HG03139 (cell line): ENCODE results near the gene CCM2.

Source experiments
- ATAC-seq: cut with Tn5 transposase; IDR thresholded peaks from one replicate; pipeline ENCODE4 v1.9.1; 2021; ENCODE audit not compliant: unreplicated experiment

Gene CCM2

DNA sequence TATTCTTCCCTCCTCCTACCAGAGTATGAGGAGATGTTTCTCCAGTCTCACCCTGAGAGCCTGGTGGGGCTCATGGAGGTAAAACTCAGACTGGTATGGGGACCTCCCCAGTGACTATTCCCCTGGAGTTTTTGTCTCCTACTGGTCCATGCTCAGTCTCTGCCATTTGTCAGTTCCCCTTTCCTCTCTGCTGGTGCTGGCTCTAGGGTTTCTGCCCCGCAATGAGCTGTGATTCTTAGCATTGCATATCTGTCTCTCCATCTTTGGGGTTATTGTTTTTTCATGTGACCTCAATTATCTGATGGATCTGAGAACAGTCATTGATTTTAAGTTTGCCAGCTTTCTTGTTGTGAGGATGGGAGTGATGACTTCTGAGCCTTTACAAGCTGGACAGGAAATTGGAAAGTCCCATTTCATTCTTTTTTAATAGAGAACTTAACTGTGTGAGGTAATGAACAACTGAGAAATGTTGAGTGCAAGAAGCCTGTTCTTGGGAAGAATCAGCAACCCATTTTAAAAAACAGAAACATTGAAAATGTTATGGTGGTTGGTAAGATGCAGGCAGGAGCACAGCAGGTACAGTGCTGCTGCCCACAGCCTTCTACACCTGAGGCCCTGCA, 61.9 kb downstream of the CCM2 start:
- ATAC-seq, result no peak

GRCh38 chr7:45064047-45064725, 64.2 kb downstream of the CCM2 start:
- no peak for ATAC-seq

GRCh38 chr7:45065031-45065995, 65.3 kb downstream of the CCM2 start:
- no peak for ATAC-seq

DNA sequence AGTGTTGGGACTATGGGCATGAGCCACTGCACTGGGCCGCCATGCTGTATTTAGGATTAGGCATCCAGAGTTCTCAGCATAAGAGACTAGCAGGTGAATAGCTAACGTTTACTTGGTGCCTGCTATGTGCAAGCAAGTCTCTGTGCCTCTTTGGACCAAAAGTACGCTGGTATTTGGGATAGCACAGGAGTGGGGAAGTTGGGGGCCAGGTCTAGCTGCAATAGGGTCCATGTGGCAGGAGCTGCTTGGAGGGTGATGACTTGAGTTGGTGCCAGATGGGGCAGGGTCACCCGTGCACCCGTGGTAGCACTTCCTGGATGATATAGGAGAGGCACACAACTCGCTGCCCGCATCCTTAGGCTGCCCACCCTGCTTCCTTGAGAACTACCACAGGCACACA, 66.4 kb downstream of the CCM2 start:
- ATAC-seq, result no peak

DNA sequence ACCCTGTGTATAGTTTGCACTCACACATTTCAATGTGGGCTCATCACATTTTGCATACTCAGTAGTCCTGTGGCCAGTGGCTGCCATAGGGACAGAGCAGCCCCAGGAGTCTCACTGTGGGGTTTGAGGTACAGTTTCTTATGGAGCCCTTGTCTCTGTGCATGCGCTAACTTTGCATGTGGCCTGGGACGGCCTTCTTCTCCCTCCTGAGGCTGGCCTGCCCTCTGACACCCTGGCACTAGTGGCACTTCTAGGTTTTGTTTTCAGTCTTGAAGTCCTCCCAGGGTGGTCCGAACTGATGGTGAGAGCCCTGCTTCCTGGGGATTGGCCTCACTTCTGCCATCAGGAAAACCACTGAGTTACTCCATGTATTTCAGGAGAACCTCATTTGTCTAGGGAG, 67.6 kb downstream of the CCM2 start:
- no peak for ATAC-seq

DNA sequence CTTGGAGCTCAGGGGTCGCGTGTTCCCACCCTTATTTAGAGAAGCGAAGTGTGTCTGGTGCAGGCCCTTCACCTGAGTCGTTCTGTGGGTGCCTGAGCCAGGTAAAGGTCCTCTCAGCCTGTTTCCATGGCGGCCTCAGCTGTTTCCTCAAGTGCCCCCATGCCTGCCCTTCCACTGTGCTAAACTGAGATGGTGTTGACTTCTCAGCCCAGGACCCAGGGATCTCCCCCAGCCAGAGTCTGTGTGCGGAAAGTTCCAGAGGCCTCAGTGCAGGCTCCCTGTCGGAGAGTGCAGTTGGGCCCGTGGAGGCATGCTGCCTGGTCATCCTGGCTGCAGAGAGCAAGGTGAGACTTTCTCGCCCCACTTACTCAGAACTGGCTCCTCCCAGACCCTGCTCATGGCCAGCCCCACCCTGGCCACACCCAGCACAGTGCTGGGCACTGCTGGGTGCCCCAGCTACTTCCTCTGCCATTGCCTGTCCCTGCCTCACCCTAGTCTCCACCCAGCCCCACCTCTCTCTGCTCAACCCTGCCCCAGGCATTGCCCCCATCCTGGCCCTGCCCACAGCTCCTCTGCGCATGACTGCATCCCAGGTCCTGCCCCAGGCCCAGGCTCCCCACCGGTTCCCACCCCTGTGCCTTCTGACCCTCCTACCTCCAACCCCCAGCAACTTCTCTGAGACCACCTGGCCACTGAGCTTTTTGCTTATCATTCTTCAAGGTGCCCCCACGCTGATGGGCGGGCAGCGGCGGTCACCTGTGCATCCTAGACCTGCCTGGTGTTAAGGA, 68.4 kb downstream of the CCM2 start:
- ATAC-seq, result no peak

DNA sequence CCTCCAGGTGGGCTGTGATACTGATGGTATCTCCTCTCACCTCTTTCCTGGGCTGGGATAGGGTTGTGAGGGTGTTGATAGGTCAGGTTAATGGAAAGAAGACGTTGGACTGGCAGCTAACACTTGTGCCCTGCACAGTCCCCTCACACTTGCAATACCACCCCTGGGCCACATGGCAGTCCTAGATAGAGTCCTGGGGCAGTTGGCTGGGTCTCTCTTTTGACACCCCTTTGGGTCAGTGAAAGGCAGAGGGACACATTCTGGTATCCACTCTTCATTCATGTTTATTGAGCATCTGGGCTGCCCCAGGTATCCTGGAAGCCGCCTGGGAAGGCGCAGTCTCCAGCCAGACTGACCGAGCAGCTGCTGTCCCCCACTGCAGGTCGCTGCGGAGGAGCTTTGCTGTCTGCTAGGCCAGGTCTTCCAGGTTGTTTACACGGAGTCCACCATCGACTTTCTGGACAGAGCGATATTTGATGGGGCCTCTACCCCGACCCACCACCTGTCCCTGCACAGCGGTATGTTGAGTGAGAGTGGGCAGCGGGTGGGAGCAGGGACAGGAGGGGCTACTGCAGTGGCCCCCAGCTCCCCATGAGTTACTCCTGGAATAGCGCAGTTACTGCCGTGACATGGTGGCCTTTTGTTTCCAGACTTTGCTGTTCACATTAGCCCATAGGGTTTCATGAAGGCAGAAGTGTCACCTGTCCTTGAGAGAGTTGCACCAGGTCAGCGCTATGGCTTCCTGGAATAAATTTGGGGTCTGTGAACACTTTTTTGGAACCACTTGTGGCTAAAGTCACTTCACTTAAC, 69.6 kb downstream of the CCM2 start:
- ATAC-seq, result no peak

- ATAC-seq, result no peak
Measured at GRCh38 chr7:45070254-45070642, 70.2 kb downstream of the CCM2 start.

- no peak for ATAC-seq
Measured at GRCh38 chr7:45071528-45071927, 71.5 kb downstream of the CCM2 start.

DNA sequence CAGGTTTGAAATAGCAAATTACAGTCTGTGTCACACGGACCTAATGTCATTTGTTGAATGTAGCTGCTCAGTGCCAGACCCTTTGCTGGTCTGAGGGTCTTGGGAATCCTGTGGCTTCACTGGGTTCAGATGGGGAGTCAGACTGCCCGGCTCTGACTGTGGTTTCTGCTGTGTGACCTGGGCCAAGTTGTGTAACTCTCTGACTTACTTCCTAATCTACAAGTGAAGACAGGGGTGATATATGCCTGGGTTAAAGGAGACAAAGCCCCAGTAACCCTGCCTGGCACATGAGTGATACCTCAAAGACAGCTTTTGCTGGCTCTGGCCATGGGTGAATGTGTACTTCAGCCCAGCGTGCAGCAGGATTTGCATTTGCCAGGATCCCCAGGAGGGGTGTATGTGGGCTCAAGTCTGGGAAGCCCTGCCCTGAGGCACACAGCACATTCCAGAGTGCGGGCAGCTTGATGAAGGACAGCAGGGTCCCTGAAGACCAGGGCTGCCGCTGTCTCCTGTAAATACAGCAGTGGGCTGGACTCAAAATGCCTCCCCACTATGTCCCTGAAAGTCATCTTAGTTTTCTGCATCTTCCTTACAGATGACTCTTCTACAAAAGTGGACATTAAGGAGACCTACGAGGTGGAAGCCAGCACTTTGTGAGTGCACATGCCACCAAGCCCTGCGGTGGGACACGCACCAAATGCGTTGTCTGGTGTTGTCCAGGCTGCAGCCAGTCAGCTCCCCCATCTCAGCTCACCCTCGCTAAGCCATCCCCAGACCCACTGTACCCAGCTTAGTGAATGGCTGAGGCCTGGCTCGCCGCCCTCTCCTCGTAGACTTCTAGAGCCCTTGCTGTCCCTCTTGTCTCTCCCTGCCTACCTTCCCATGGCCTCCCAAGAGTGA, 72.4 kb downstream of the CCM2 start:
- ATAC-seq, result no peak

- no peak for ATAC-seq
Measured at GRCh38 chr7:45073031-45073785, 73.2 kb downstream of the CCM2 start.

DNA sequence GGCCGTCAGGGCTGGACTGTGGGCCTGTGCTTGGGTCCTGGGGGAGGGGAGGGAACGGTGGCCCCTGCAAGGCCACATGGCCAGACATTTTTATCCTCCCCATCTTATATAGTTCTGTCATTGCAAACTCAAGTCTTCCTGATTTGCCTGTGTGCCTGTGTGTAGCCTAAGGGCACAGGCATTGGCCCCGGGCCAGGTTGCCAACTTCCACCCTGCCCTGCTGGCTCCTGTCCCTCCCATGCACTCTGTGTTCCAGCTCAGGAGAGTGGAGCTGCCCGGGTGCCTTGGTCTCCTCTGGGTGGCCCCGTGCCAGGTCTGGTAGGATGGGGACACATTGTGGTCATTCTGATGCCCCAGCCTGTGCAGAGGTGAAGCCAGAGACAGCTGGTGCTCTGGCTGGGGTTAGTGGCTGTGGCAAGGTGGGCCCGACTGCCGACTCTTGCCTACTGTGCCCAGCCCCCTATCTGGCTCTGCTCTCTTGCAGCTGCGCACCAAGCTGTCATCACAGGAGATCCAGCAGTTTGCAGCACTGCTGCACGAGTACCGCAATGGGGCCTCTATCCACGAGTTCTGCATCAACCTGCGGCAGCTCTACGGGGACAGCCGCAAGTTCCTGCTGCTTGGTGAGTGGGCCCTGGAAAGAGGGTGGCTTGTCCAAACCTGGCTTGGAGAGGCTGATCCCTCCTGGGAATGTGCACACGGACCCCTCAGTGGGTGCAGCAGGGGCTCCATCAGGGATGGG, 74.0 kb downstream of the CCM2 start:
- ATAC-seq, result no peak

GRCh38 chr7:45074528-45075354, 74.7 kb downstream of the CCM2 start:
- ATAC-seq, result no peak

DNA sequence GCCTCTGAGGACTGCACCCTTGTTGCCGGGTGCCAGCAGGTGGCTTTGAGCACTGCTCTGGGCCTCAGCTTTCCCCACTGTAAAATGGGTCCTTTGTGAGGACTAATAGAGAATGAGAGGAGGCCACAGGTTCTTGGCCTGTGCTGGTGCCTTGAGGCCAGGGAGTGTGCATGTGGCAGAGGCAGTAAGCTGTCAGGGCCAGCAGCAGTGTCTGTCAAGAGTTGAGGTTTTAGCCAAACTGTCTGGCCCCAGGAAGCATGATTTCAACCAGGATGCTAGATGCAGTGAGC, 75.3 kb downstream of the CCM2 start:
- no peak for ATAC-seq

DNA sequence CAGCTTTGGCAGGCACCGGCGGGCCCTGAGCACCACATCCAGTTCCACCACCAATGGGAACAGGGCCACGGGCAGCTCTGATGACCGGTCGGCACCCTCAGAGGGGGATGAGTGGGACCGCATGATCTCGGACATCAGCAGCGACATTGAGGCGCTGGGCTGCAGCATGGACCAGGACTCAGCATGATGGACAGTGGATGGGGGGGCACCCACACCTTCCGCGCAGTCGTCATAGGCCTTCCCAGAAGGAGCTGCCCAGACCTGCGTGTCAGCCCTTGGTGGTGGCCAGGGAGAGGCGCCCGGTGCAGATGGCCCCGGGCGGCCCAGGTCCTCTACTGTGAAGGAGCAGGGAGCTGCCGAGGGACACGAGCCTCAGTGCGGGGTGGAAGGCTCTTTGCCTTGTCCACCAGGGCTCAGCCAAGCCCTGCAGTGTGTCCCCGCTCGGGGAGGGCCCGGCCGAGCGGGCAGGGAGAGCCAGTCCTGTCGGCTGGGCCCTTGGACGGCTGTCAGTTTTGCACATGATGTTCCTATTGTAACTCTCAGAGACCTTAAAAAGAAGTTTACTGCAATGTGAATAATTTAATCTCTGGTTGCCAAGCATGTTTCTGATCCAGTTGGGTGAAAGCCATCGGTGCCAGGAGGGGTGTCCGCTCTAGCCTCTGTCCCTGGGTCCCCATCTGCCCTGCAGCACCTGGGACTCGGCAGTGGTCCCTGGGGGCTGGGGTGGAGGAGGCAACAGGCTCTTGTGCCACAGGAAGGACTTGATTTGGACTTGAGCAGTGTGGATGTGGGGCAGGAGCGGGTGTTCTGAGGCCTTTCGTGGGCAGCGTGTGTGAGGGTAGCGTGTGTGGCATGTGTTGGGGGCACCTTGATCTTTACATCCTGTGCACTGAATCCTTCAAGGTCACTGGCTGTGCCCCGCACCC, 76.1 kb downstream of the CCM2 start:
- ATAC-seq, result no peak

DNA sequence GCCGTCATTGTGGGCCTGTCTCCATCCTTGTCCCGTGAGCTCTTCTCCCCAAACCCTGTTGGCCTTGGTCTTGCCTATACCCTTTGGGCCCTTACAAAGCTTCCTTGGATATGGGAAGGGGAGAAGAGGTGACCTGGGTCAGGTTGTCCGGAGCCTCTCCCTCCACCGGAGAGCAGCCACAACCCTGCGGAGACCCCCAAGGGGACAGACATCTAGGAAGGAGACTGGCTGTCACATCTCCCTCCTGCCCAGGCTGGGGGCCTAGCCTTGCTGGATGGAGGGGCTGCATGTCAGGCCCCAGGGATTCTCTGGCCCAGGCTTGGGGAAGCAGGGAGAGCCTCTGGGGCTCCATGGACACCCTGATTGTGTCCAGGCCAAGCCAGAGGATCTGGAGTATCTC, 76.9 kb downstream of the CCM2 start:
- no peak for ATAC-seq
